GM04504 (cell line): ENCODE results near the gene MTG2.

ENCODE experiments used
- DNase-seq: peaks from one replicate; pipeline ENCODE4 v3.0.0-alpha.2; 2012; ENCODE audit warnings: low read depth

The MTG2 gene

GRCh38 chr20:62252342-62252966, 69.6 kb downstream of the MTG2 start:
- DNase-seq: no peak
